Measurements from ENCODE around the gene PTPRZ1. TPM values are rescaled to one million over a fixed set of nuclear protein-coding genes. Genes with fewer than 3 reads are reported as not detected.
A peak's percentile ranks its signal among the peaks of the same experiment; 100 is the strongest.

Gene PTPRZ1
- total and polyA plus RNA-seq, 2 of the 8 experiments (the other 6 are each of a cell fraction or from before 2014, with no cell fraction given), result 112 to 135 TPM

DNA sequence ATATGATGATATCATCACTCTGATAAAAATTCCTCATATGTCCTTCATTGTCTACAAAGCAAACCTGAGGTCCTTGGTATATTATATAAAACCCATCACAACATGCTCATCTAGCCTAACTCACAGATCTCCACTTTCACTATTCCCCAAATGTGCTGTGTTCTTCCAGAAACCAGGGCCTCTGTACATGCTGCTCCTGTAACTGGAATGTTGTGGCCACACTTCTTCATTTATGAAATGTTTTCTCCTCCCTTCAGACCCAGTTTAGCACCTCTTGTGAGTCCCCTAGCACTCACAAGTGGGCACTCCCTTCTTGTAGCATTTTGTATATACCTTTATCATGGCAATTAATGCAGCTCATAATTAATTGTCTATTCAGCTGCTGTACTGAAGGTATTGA, 209.2 kb downstream of the PTPRZ1 start:
- no peak overlapping the region for H2BK5ac ChIP-seq (ENCODE audit: low read depth, low read length)
- no peak for FAIRE-seq
- peaks cover 0 to 24% of the 10 kb centered on the region in 2 experiments; a peak in 1 of 4 replicates for H3K79me2 ChIP-seq (ENCODE audit: control insufficient read depth in 1 of 2, insufficient read depth in 2 of 2, low read length in 2 of 2)
- H3K36me3 ChIP-seq (ENCODE audit: control insufficient read depth in 2 of 4, insufficient read depth in 4 of 4, low read length in 3 of 4), result peaks cover 29 to 97% (median 84%) of the 10 kb centered on the region in 4 experiments
- peaks cover 7% of the 10 kb centered on the region in 2 experiments for H4K20me1 ChIP-seq (replicated peaks in 1 of 2; ENCODE audit: control insufficient read depth in 1 of 2, insufficient read depth in 2 of 2, low read length in 2 of 2)
- no peak overlapping the region for H3K4me2 ChIP-seq (ENCODE audit: insufficient read depth in 1 of 2, low read depth in 2 of 2, low read length in 2 of 2)
- no peak overlapping the region for H2BK20ac ChIP-seq (ENCODE audit: low read length)
- H3K27ac ChIP-seq (ENCODE audit: low read depth, low read length), result peak overlapping the region; percentile 71; the same call in 1 of the 2 replicates
- H3K23ac ChIP-seq (ENCODE audit: insufficient read length), result no peak overlapping the region
- no peaks in the 10 kb centered on the region; the same call in 1 of the 2 replicates for H3K79me1 ChIP-seq (ENCODE audit: low read depth, low read length)
- no peak overlapping the region for H2BK12ac ChIP-seq (ENCODE audit: low read depth, low read length)
- POLR2A ChIA-PET (ENCODE audit: partially characterized antibody), result interaction anchor here (0.9 to 4.2 kb wide), 6 partner anchors 8 to 18 kb away, joined by 3 to 17 read pairs (median 4); no protein-coding TSS in a partner anchor
- peaks cover 0 to 16% (median 9%) of the 10 kb centered on the region in 4 experiments; a peak in 4 of 7 replicates for H3K4me1 ChIP-seq (replicated peaks in 1 of 4; ENCODE audit: control insufficient read depth in 3 of 4, insufficient read depth in 4 of 4, low read length in 3 of 4)
- no peak overlapping the region for H3K18ac ChIP-seq (ENCODE audit: extremely low read depth, low read length)
- no peak overlapping the region for H3K56ac ChIP-seq (replicated peaks; ENCODE audit: insufficient read length, low read depth, low read length)
- H3K9me3 ChIP-seq (ENCODE audit: insufficient read depth in 2 of 2, low read depth in 1 of 2, low read length in 1 of 2), result no peaks in the 10 kb centered on the region
- no peak overlapping the region for H2AFZ ChIP-seq (ENCODE audit: low read length)
- CTCF ChIA-PET (ENCODE audit: partially characterized antibody), result interaction anchor here (6.5 kb wide), 1 partner anchor 12 kb away, joined by 44 read pairs; no protein-coding TSS in a partner anchor
- H3K14ac ChIP-seq (ENCODE audit: insufficient read length), result no peak overlapping the region
- H4K8ac ChIP-seq (ENCODE audit: extremely low read depth, insufficient read depth, low read length), result no peak overlapping the region
- no peaks in the 10 kb centered on the region for H3K27me3 ChIP-seq (replicated peaks in 1 of 4; ENCODE audit: control insufficient read depth in 3 of 4, extremely low read depth in 1 of 4, insufficient read depth in 3 of 4, low read length in 3 of 4)
- no peak overlapping the region for H3K4ac ChIP-seq (replicated peaks; ENCODE audit: insufficient read length, low read depth, low read length)
- H4K5ac ChIP-seq (ENCODE audit: insufficient read length, low read depth, low read length), result no peak overlapping the region
- H2BK15ac ChIP-seq (ENCODE audit: low read length), result no peak overlapping the region
- H3K23me2 ChIP-seq (ENCODE audit: low read depth, low read length), result no peaks in the 10 kb centered on the region
- H2AK5ac ChIP-seq (ENCODE audit: low read depth, low read length), result no peak overlapping the region
- TF ChIP-seq POLR2A (IDR thresholded peaks at IDR 0.05; ENCODE audit: control extremely low read depth in 1 of 2, low read depth in 2 of 2, low read length in 2 of 2) (peak in 1 of 2 experiments; percentile 58; a peak in 2 of 3 replicates), BRCA1 (IDR thresholded peaks at IDR 0.05; ENCODE audit: low read depth, low read length) (no peak), POLR2AphosphoS5 (IDR thresholded peaks at IDR 0.05; ENCODE audit: low read depth, low read length) (peak; percentile 73; the same call in 1 of the 2 replicates)
- H2BK120ac ChIP-seq (replicated peaks; ENCODE audit: low read depth, low read length), result no peak overlapping the region
- H3K4me3 ChIP-seq (ENCODE audit: extremely low read depth in 1 of 4, insufficient read depth in 2 of 4, low read depth in 3 of 4, low read length in 4 of 4), result no peak overlapping the region
- no peak overlapping the region for H3K9ac ChIP-seq (replicated peaks in 1 of 4; ENCODE audit: extremely low read depth in 1 of 4, low read depth in 3 of 4, low read length in 3 of 4)
- no peak overlapping the region for H4K91ac ChIP-seq (replicated peaks; ENCODE audit: insufficient read length, low read length)
- DNase-seq (ENCODE audit: low read depth in 1 of 2, low spot score in 2 of 2), result no peak

Data from H1 (cell line).